GDM1 (cell line): ENCODE measurements around the gene OFD1.

Source experiments
- DNase-seq: peaks from one replicate; lab custom pipeline; 2025; lab: John Stamatoyannopoulos, UW

The OFD1 gene

GRCh38 chrX:13797512-13797911, 63.0 kb downstream of the OFD1 start:
- no peak for DNase-seq

GRCh38 chrX:13798184-13798583, 63.6 kb downstream of the OFD1 start:
- DNase-seq: no peak

DNA sequence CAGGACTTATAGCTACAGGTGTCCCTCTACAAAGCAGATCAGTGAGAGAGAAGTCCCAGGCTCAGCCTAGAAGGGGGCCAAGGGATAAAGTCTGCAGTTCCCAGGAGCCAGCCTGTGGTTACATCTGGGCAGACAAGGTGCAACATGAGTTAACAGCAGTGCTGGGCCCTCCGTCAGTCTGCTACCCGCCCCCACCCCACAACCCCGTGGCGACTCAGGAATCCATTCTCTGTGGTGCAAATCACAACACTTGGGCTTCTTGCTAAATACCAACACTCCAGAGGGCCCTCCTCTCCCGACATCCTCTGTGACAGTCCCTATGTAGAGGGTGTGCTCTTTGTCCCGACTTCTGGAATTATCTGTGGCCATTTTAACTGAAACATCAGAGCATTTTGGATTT, 68.6 kb downstream of the OFD1 start:
- DNase-seq: no peak

DNA sequence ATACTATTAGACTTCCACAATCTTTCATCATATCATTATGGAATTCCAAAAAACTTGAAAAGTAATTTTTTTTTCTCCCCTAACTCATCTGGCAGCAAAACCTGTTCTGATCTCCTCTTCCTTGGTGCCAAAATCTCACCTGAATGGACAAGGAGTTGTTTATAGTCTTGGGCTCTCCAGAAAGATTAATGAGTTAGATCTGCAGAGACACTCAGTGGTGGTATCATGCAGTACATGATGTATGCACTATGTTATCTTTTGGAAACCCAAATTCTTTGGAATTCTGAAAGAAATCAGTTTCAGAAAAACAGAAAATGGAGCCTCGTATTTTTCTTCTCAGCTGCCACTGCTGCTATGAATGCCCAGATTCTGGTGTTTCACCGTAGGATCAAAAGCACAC, 70.7 kb downstream of the OFD1 start:
- no peak for DNase-seq

- DNase-seq: no peak
Measured at GRCh38 chrX:13808293-13808692, 73.7 kb downstream of the OFD1 start.

GRCh38 chrX:13808865-13809264, 74.3 kb downstream of the OFD1 start:
- DNase-seq: no peak

DNA sequence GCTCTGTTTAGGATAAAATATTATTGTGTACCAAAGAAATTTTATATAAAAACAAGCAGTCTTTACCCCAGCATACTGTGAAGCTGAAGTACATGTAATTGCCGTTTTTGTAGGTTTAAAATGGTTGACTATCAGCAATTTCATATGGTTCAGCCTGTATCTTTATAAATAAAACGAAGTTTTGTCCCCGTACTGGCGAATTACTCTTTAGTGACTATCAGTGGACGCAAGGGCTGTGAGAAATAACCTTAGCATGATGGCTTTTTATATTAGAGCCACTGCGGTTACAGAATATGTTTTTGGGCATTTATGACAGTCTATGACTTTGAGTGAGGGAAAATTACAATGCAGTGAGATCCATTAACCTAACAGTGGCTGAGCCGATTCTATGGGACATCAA, 81.1 kb downstream of the OFD1 start:
- no peak for DNase-seq

DNA sequence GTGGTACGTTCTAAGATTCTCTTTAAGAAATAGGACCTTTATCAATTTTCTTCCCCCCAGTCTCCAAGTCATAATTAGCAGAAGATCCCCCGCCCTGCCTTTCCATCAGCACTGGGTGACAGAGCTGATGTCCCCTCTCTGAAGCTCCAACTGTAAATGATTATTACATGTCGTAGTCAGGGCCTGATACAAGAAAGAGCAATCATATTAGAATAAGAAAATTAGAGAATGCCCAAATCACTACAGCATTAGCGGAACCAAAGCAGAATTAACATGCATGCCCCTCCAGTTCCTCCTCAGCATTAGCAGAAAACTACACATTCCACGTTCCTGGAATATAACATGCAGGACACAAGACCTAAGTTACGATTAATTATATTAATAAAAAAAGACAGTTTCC, 81.6 kb downstream of the OFD1 start:
- no peak for DNase-seq

GRCh38 chrX:13816643-13817627, 82.4 kb downstream of the OFD1 start, which contains the start of gene GPM6B:
GPM6B (minus strand) TSS chrX:13817093; CDS start chrX:13816904, 189 bp downstream.
- no peak for DNase-seq
